GM04503 (cell line): Measurements from ENCODE around the gene MAT2B.
A peak's percentile ranks its signal among the peaks of the same experiment; 100 is the strongest.

Source experiments
- DNase-seq: peaks from one replicate; pipeline ENCODE4 v3.0.0-alpha.2; 2012; ENCODE audit warnings: low read depth

The MAT2B gene

DNA sequence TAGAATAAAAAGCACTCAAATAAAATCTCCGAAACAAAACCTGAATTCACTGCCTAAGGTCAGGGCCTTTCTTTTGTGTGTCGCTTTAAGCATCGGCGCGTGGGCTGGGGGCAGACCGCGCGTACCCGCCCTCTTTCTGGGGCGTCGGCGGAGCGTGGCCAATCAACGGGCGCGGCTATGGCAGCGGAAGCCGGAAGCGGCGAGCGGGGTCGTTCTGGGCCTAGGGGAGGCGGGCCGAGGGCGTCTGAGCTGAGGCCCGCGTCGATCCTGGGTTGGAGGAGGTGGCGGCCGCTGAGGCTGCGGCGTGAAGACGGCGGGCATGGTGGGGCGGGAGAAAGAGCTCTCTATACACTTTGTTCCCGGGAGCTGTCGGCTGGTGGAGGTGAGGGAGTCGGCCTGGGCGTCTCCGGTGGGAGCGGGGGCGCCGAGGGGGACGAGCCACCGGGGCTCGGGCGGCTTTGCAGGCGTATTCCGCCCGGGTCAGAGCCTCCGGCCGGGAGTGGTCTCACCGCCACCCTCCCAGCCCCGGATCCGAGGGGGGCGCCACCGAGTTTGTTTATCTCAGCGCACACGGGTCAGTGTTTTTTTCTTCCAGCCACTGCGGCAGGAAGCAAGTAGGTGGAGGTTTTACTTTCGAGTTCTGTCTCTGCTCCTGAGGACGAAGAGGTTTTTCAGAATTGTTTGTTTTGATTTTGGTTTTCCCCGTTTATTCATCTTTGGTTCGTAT, at the start of gene MAT2B:
TSS of gene MAT2B (plus strand) at position 252 of the 727 bp plus-strand sequence. CDS start at position 320, 68 bp downstream.
- DNase-seq, result no peak

- no peak for DNase-seq
Measured at GRCh38 chr5:163456029-163456589, 49.3 kb upstream of the MAT2B start.

DNA sequence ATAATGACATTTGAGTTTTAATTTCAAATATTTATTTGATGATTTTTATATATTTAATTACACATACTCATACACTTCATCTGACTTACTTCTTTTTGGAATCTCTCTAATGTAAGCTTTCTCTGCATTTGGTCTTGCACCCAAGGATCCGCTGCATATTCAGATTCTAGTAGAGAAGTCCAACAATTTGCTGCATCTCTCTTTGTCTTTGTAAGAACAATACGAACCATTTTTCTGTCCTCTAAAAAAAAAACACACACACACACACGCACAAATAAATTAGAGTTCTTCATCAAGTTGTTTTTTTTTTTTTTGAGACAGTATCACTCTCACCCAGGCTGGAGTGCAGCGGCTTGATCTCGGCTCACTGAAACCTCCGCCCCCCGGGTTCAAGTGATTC, 48.6 kb upstream of the MAT2B start:
- DNase-seq, result no peak

- DNase-seq, result no peak
Measured at GRCh38 chr5:163458778-163459385, 46.5 kb upstream of the MAT2B start.

DNA sequence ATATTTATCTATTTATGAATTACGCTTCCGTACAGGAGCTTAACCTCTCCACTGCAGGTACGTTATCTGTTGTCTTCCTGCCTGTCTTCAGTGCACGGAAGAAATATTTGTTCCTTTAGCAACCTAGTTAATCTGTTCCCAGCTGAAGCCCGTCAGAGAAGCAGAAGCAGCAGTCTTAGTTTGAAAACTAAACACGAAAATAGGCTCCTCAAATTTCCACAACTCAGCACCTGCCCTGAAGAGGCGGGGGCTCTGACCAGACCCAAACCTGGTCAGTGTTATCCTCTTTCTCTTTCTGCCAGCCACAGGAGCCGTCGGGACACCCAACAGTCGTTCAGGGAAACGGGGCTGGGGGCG, 46.0 kb upstream of the MAT2B start:
- no peak for DNase-seq

- DNase-seq, result peak; percentile 94
Measured at GRCh38 chr5:163459819-163460561, 45.4 kb upstream of the MAT2B start, which contains the start of gene NUDCD2. Gene NUDCD2, minus strand, starts transcription at chr5:163460102. Its CDS starts 52 bp downstream, at chr5:163460050.

- DNase-seq, result no peak
Measured at GRCh38 chr5:163460562-163461171, 44.8 kb upstream of the MAT2B start, which contains the start of gene HMMR. Gene HMMR, plus strand, starts transcription at chr5:163460632. Its CDS starts 61 bp downstream, at chr5:163460693.

DNA sequence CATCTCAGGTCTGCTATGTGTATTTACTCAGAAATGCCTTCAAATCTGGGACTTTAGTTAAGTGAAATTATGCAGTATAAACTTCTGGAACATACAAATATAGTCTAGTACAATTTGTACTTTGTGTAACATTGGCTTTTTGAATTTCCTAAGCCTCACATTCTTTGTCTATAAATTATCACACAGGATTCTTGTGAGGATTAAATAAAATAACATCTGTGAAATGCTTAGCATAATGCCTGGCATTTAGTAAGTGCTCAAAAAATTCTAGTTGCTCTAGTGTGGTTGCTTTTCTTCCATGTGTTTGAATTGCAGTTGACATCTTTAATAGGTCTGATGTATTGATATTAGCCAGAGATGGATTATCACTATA, 42.4 kb upstream of the MAT2B start:
- no peak for DNase-seq

DNA sequence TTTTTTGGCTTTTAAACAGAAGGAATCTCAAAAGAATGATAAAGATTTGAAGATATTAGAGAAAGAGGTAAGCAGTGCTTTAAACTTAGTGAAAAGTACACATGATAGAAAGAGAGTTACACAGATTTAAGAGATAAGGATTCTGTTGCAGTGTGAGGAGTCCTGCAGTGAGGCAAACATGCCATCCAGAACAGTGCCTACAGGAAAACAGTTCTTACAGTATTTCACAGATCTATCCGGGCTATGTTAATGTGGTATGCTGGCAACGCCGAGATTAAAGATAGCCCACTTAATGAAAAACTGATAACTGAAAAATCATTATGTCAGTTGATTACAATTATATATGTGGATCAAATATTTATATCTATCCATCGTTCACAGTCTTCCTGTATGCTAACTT, 37.7 kb upstream of the MAT2B start:
- no peak for DNase-seq

- no peak for DNase-seq
Measured at GRCh38 chr5:163473635-163474243, 31.7 kb upstream of the MAT2B start.

GRCh38 chr5:163475411-163475810, 30.0 kb upstream of the MAT2B start:
- no peak for DNase-seq

- DNase-seq, result no peak
Measured at GRCh38 chr5:163478126-163478981, 27.1 kb upstream of the MAT2B start.

- DNase-seq, result no peak
Measured at GRCh38 chr5:163478982-163479271, 26.5 kb upstream of the MAT2B start.

GRCh38 chr5:163489055-163489744, 16.2 kb upstream of the MAT2B start:
- no peak for DNase-seq

DNA sequence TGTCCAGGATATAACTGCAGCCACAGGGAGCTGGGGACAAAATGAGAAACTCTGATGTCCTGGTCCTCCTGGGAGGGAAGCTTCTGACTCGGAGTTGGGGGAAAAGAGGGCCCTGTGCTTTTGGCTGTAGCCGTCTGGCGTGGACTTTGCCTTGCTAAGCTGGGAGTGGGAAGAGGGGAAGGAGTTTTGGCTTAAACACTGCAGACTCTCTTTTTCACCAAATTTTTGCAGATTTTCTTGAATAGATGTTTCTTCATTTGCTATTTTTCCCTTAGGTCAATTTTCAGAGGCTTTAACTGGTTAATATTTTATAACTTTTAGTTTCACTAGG, 15.7 kb upstream of the MAT2B start:
- DNase-seq, result no peak

DNA sequence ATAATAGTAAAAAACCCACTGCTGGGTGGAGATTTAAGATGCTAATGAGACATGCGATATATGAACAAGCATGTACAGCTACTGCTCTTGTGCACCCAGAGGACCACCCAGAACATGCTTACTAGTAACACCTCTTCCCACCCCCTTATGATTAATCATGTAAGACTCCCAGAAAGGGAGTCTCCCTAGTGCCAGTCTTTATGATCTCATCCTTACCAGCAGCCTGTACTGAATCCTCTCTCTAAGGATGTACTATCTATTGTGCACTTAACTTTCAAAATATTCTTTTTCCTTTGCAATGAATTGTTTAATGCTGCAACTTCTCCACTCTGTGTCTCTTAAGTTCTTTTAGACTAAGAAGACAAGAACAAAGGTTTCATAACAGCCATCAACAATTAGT, 9.1 kb upstream of the MAT2B start:
- no peak for DNase-seq

DNA sequence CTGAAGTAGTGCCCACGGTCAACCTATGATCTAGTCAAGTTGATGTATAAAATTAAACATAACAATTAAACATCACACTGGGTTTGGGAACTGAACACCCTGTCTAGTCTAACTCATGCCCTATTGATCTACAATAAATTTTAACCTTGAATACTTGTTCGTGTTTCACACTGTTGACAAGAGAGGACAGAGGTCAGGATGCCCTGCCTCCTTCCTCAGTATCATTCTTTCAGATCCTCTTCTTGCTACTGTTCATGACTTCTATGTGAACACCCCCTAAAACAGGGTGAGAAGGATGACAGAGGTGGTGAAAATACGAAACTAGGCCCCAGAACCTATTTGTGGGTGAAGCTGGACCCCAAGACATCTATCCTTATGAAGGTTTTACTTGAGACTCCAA, 8.1 kb upstream of the MAT2B start:
- no peak for DNase-seq

DNA sequence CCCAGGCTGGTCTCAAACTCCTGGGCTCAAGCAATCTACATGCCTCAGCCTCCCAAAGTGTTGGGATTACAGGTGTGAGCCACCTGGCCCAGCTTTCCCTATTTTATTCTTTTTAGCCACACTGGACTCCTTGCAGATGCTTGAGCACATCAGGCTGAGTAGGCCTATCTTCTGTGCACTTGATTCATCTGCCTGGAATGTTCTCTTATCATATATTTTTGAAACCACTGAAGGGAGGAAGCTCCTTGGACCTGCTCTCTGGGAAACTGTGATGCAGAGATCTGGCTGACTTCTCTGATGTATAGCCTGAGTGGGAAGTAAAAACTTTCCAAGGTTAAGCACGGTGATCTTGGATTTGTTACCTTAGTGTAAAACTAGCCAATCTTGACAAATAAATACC, 6.5 kb upstream of the MAT2B start:
- DNase-seq, result no peak

DNA sequence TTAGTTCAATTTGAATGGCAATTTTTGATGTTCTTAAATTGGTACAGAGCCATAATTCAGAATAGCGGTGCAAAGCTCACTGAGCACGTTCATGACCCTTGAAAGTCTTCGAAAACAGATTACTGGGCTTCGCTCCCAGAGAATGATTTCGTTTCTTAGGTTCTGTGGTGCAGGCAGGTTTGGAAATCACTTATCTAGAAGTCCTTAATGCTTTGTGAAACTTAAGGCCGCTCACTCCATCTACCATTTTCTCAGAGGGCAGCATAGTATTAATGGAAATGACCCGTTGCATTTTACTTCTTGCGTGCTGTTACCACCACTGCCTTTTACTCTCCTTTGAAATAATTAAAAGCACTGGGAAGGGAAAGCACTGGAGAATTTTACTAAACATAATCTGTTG, 2.9 kb upstream of the MAT2B start:
- DNase-seq, result no peak
